Measurements from ENCODE around the gene TUBB4B. TPM values are rescaled to one million over a fixed set of nuclear protein-coding genes. Genes with fewer than 3 reads are reported as not detected.

Gene TUBB4B
- polyA plus RNA-seq, 2 donors = 415 to 578 TPM

DNA sequence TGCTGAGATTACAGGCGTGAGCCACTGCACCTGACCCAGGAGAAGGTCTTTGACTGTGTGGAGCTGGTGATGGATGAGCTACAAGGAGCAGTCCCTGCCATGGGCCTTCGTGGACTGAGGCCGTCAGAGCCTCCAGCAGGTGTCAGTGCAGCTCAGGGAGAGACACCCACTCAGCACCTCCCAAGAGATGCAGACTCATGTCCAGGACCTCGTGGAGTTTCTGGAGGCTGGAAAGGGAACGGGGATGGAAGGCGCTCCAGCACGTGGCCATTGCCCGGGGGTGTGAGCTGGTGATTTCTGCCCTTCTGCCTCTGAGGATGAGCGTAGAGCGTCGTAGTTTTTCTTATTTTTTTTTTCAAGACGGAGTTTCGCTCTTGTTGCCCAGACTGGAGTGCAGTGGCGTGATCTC is 45.9 kb downstream of the TUBB4B start:
- Histone ChIP-seq H3K9me3 (ENCODE audit: control insufficient read depth in 2 of 2, insufficient read depth in 1 of 2, low read depth in 1 of 2, low read length in 1 of 2) (no peaks in the 10 kb centered on the region), H3K4me3 (ENCODE audit: low read depth in 1 of 2, low read length in 2 of 2) (no peak overlapping the region), H3K27me3 (ENCODE audit: control insufficient read depth in 1 of 2, insufficient read depth in 2 of 2, low read length in 2 of 2) (no peaks in the 10 kb centered on the region), H3K4me1 (ENCODE audit: control insufficient read depth in 2 of 2, insufficient read depth in 2 of 2, low read length in 1 of 2) (no peaks in the 10 kb centered on the region), H3K36me3 (ENCODE audit: control insufficient read depth in 2 of 2, insufficient read depth in 2 of 2, low read length in 1 of 2) (no peaks in the 10 kb centered on the region), H3K27ac (ENCODE audit: low read depth in 2 of 2, low read length in 1 of 2) (no peak overlapping the region)
- 44 to 46% methylated on average over 14 of the region's 14 CpGs for WGBS, 2 donors

DNA sequence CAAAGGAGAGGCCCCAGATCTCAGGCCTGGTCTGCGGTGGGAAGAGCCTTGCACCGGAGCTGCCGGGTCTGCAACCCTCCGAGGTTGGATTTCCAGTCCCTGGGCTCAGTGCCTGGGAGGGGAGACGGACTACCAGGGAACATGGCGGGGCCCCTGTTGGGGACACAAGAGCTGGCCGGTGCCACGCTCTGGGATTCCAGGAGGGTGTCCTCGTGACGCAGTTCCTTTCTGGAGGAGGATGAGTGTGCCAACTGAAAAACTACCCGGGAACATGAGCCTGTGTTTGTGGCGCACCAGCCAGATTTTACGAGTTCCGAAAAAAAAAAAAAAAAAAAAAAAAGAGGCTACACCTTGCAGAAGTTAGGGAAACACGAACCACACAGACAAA is 52.0 kb downstream of the TUBB4B start:
- WGBS, 2 donors = 62 to 68% methylated on average over 15 of the region's 15 CpGs
- no peak overlapping the region for H3K27ac ChIP-seq (ENCODE audit: low read depth in 2 of 2, low read length in 1 of 2)

More for the DNA sequence above, 52.0 kb downstream of the TUBB4B start:
- H3K36me3 ChIP-seq (ENCODE audit: control insufficient read depth in 2 of 2, insufficient read depth in 2 of 2, low read length in 1 of 2) = no peaks in the 10 kb centered on the region
- H3K27me3 ChIP-seq (ENCODE audit: control insufficient read depth in 1 of 2, insufficient read depth in 2 of 2, low read length in 2 of 2) = no peaks in the 10 kb centered on the region
- peaks cover 0 to 5% of the 10 kb centered on the region in 2 donors for H3K4me1 ChIP-seq (ENCODE audit: control insufficient read depth in 2 of 2, insufficient read depth in 2 of 2, low read length in 1 of 2)
- H3K9me3 ChIP-seq (ENCODE audit: control insufficient read depth in 2 of 2, insufficient read depth in 1 of 2, low read depth in 1 of 2, low read length in 1 of 2) = no peaks in the 10 kb centered on the region
- H3K4me3 ChIP-seq (ENCODE audit: low read depth in 1 of 2, low read length in 2 of 2) = no peak overlapping the region

Other genes with a start within 250 kb of the TUBB4B start
- 100 to 1,000 TPM in 1 of 2 donors, 10 to 100 TPM in 1; 49.7 to 119 TPM for gene PAXX, start 248.9 kb upstream of the TUBB4B start, polyA plus RNA-seq
- gene CLIC3, start 244.7 kb upstream of the TUBB4B start, polyA plus RNA-seq = 100 to 1,000 TPM; 351 to 474 TPM
- gene ABCA2, start 213.1 kb upstream of the TUBB4B start, polyA plus RNA-seq = 10 to 100 TPM in 1 of 2 donors, 1 to 10 TPM in 1; 7.7 to 14.7 TPM
- gene FUT7, start 209.2 kb upstream of the TUBB4B start, polyA plus RNA-seq = under 1 TPM; 0.08 to 0.39 TPM
- 10 to 100 TPM; 33.1 to 44.3 TPM for gene NPDC1, start 195.1 kb upstream of the TUBB4B start, polyA plus RNA-seq
- 1 to 10 TPM; 1.5 to 1.6 TPM for gene ENTPD2, start 187.2 kb upstream of the TUBB4B start, polyA plus RNA-seq
- 1 to 10 TPM; 7.5 to 9.0 TPM for gene SAPCD2, start 170.7 kb upstream of the TUBB4B start, polyA plus RNA-seq
- gene UAP1L1, start 163.8 kb upstream of the TUBB4B start, polyA plus RNA-seq = 1 to 10 TPM; 2.9 to 3.8 TPM
- 10 to 100 TPM; 28.5 to 42.3 TPM for gene MAN1B1, start 154.3 kb upstream of the TUBB4B start, polyA plus RNA-seq
- gene DPP7, start 126.6 kb upstream of the TUBB4B start, polyA plus RNA-seq = 100 to 1,000 TPM in 1 of 2 donors, 10 to 100 TPM in 1; 90.4 to 129 TPM
- under 1 TPM; 0.06 to 0.14 TPM for gene GRIN1, start 102.1 kb upstream of the TUBB4B start, polyA plus RNA-seq
- under 1 TPM; 0.24 to 0.81 TPM for gene LRRC26, start 71.2 kb upstream of the TUBB4B start, polyA plus RNA-seq
- not detected for gene TMEM210, start 69.2 kb upstream of the TUBB4B start, polyA plus RNA-seq
- gene ANAPC2, start 52.7 kb upstream of the TUBB4B start, polyA plus RNA-seq = 10 to 100 TPM; 27.7 to 47.3 TPM
- gene SSNA1, start 52.6 kb upstream of the TUBB4B start, polyA plus RNA-seq = 100 to 1,000 TPM; 104 TPM
- gene TPRN, start 40.5 kb upstream of the TUBB4B start, polyA plus RNA-seq = 10 to 100 TPM; 12.8 to 19.9 TPM
- 10 to 100 TPM; 21.6 to 27.5 TPM for gene TMEM203, start 35.6 kb upstream of the TUBB4B start, polyA plus RNA-seq
- 10 to 100 TPM in 1 of 2 donors, 1 to 10 TPM in 1; 5.7 to 12.2 TPM for gene NDOR1, start 35.6 kb upstream of the TUBB4B start, polyA plus RNA-seq
- 10 to 100 TPM; 13.3 to 28.5 TPM for gene RNF208, start 19.0 kb upstream of the TUBB4B start, polyA plus RNA-seq
- 100 to 1,000 TPM; 334 to 342 TPM for gene CYSRT1, start 16.1 kb upstream of the TUBB4B start, polyA plus RNA-seq
- 1 to 10 TPM; 3.7 to 5.5 TPM for gene RNF224, start 13.8 kb upstream of the TUBB4B start, polyA plus RNA-seq
- gene SLC34A3, start 10.4 kb upstream of the TUBB4B start, polyA plus RNA-seq = 1 to 10 TPM; 1.3 to 1.6 TPM
- not detected for gene STPG3, start 10.0 kb downstream of the TUBB4B start, polyA plus RNA-seq
- 10 to 100 TPM; 31.7 to 34.7 TPM for gene NELFB, start 14.0 kb downstream of the TUBB4B start, polyA plus RNA-seq
- 1 to 10 TPM; 1.5 to 4.3 TPM for gene TOR4A, start 36.4 kb downstream of the TUBB4B start, polyA plus RNA-seq
- gene NRARP, start 61.0 kb downstream of the TUBB4B start, polyA plus RNA-seq = 1 to 10 TPM; 1.6 to 7.8 TPM
- gene EXD3, start 181.9 kb downstream of the TUBB4B start, polyA plus RNA-seq = 10 to 100 TPM in 1 of 2 donors, 1 to 10 TPM in 1; 9.7 to 20.8 TPM
- gene NOXA1, start 182.1 kb downstream of the TUBB4B start, polyA plus RNA-seq = 10 to 100 TPM in 1 of 2 donors, 1 to 10 TPM in 1; 6.5 to 14.3 TPM
- under 1 TPM; 0.04 to 0.05 TPM for gene ENTPD8, start 200.1 kb downstream of the TUBB4B start, polyA plus RNA-seq
- gene NSMF, start 218.0 kb downstream of the TUBB4B start, polyA plus RNA-seq = 10 to 100 TPM; 20.7 to 26.1 TPM